C4-2B (cell line): ENCODE measurements around the gene LHX8.

ENCODE experiments used
- ZFX ChIP-seq: fragments of 450-650 bp; IDR thresholded peaks from 2 replicates; pipeline ENCODE4 v1.6.1; 2017
- TF ChIP-seq, protein P1 (sequence below): fragments of 450-650 bp; conservative IDR thresholded peaks from 2 replicates; pipeline ENCODE4 v1.5.1; 2017; ENCODE audit warnings: mild to moderate bottlenecking

DNA sequence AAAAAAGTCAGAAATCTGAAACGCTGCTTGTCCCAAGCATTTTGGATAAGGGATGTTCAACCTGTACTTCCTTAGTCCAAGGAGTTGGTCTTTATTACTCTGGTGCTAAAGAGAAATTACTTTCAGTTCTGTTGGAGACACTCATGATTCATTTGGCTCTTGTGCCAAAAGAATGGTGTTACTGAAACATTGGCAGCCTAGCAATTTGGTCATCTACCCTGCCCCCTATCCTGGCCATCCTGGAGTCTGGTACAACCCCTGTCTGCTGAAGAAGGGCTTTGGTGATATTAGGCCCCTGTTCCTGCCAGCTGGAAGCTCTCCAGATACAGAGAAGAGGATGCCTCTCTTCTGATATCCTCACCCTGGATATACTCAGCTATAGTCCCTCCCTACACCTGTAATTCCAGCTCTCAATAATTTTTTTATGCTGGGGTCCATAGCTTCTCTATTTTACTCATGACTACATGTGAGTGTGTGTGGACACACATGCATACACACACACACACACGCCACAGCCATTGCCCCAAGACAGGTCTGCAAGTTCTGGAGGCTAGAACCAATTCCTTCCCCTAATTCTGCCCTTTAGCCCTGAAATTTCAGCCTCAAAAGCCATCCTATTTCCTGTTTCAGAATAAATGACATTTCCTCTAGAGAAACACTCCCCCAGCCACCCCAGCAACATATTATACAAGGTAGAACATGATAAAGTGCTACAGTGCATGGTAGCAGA lies 40.0 kb downstream of the LHX8 start:
- TF ChIP-seq, protein P1, sequence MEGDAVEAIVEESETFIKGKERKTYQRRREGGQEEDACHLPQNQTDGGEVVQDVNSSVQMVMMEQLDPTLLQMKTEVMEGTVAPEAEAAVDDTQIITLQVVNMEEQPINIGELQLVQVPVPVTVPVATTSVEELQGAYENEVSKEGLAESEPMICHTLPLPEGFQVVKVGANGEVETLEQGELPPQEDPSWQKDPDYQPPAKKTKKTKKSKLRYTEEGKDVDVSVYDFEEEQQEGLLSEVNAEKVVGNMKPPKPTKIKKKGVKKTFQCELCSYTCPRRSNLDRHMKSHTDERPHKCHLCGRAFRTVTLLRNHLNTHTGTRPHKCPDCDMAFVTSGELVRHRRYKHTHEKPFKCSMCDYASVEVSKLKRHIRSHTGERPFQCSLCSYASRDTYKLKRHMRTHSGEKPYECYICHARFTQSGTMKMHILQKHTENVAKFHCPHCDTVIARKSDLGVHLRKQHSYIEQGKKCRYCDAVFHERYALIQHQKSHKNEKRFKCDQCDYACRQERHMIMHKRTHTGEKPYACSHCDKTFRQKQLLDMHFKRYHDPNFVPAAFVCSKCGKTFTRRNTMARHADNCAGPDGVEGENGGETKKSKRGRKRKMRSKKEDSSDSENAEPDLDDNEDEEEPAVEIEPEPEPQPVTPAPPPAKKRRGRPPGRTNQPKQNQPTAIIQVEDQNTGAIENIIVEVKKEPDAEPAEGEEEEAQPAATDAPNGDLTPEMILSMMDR: no peak
- TF ChIP-seq ZFX: no peak
